Suppressor macrophage treated with lipopolysaccharide for 4 hours (primary cell): ENCODE data around the gene ITPR2.

Experiments used
- DNase-seq: peaks from one replicate; pipeline ENCODE4 v3.0.0-alpha.2; 2020

The ITPR2 gene

GRCh38 chr12:26728205-26729050, 104.6 kb downstream of the ITPR2 start:
- DNase-seq, result peak; percentile 48

- no peak for DNase-seq
Measured at GRCh38 chr12:26727482-26728204, 105.4 kb downstream of the ITPR2 start.

- no peak for DNase-seq
Measured at GRCh38 chr12:26726956-26727355, 106.0 kb downstream of the ITPR2 start.

- DNase-seq, result no peak
Measured at GRCh38 chr12:26725276-26725916, 107.6 kb downstream of the ITPR2 start.

- DNase-seq, result no peak
Measured at GRCh38 chr12:26724309-26724702, 108.7 kb downstream of the ITPR2 start.

- DNase-seq, result no peak
Measured at GRCh38 chr12:26723379-26724308, 109.3 kb downstream of the ITPR2 start.

- peak; percentile 81 for DNase-seq
Measured at GRCh38 chr12:26721800-26722199, 111.2 kb downstream of the ITPR2 start.

GRCh38 chr12:26719852-26720251, 113.1 kb downstream of the ITPR2 start:
- DNase-seq, result no peak

GRCh38 chr12:26717757-26718156, 115.2 kb downstream of the ITPR2 start:
- no peak for DNase-seq

GRCh38 chr12:26715232-26715631, 117.8 kb downstream of the ITPR2 start:
- DNase-seq, result no peak

GRCh38 chr12:26713885-26714383, 119.1 kb downstream of the ITPR2 start:
- DNase-seq, result no peak

GRCh38 chr12:26712892-26713291, 120.1 kb downstream of the ITPR2 start:
- no peak for DNase-seq

GRCh38 chr12:26711569-26711968, 121.4 kb downstream of the ITPR2 start:
- DNase-seq, result peak; percentile 51

GRCh38 chr12:26711072-26711471, 121.9 kb downstream of the ITPR2 start:
- DNase-seq, result no peak

- DNase-seq, result no peak
Measured at GRCh38 chr12:26705851-26706250, 127.1 kb downstream of the ITPR2 start.

GRCh38 chr12:26704684-26705460, 128.1 kb downstream of the ITPR2 start:
- peak; percentile 85 for DNase-seq

- no peak for DNase-seq
Measured at GRCh38 chr12:26704214-26704613, 128.8 kb downstream of the ITPR2 start.

GRCh38 chr12:26702741-26703140, 130.3 kb downstream of the ITPR2 start:
- DNase-seq, result peak; percentile 29

- DNase-seq, result peak; percentile 56
Measured at GRCh38 chr12:26701604-26702215, 131.3 kb downstream of the ITPR2 start.

GRCh38 chr12:26700430-26700829, 132.6 kb downstream of the ITPR2 start:
- DNase-seq, result no peak

GRCh38 chr12:26699237-26699636, 133.8 kb downstream of the ITPR2 start:
- no peak for DNase-seq
